Ishikawa (cell line): Measurements from ENCODE around the gene UBA1.

Source experiments
- CEBPB ChIP-seq: IDR thresholded peaks from 2 replicates; pipeline ENCODE4 v1.6.1; 2012
- CREB1 ChIP-seq: IDR thresholded peaks from 2 replicates; pipeline ENCODE4 v1.6.1; 2012; ENCODE audit warnings: low read depth
- EGR1 ChIP-seq: IDR thresholded peaks from 2 replicates; pipeline ENCODE4 v1.6.1; 2012
- EP300 ChIP-seq: IDR thresholded peaks from 2 replicates; pipeline ENCODE4 v1.6.1; 2012; ENCODE audit warnings: borderline replicate concordance
- FOXM1 ChIP-seq: IDR thresholded peaks from 2 replicates; pipeline ENCODE4 v1.6.1; 2012; ENCODE audit warnings: low read depth, borderline replicate concordance
- MAX ChIP-seq: IDR thresholded peaks from 2 replicates; pipeline ENCODE4 v1.6.1; 2012
- NFIC ChIP-seq: IDR thresholded peaks from 2 replicates; pipeline ENCODE4 v1.6.1; 2012
- RAD21 ChIP-seq: IDR thresholded peaks from 2 replicates; pipeline ENCODE4 v1.6.1; 2012; ENCODE audit warnings: low read depth
- REST ChIP-seq: IDR thresholded peaks from 2 replicates; pipeline ENCODE4 v1.6.1; 2012; ENCODE audit warnings: low read depth, mild to moderate bottlenecking
- TAF1 ChIP-seq: IDR thresholded peaks from 2 replicates; pipeline ENCODE4 v1.6.1; 2012; ENCODE audit warnings: low read depth, mild to moderate bottlenecking
- TCF12 ChIP-seq: IDR thresholded peaks from 2 replicates; pipeline ENCODE4 v1.6.1; 2012; ENCODE audit warnings: low read depth
- TEAD4 ChIP-seq: IDR thresholded peaks from 2 replicates; pipeline ENCODE4 v1.6.1; 2012
- USF1 ChIP-seq: IDR thresholded peaks from 2 replicates; pipeline ENCODE4 v1.6.1; 2012
- YY1 ChIP-seq: IDR thresholded peaks from 2 replicates; pipeline ENCODE4 v1.6.1; 2012; ENCODE audit warnings: low read depth
- ZBTB7A ChIP-seq: IDR thresholded peaks from 2 replicates; pipeline ENCODE4 v1.6.1; 2012; ENCODE audit warnings: low read depth

Gene UBA1

GRCh38 chrX:47158781-47159180 is 34.8 kb upstream of the UBA1 start:
- TF ChIP-seq RAD21 (no peak), ZBTB7A (no peak), CREB1 (no peak), YY1 (no peak), TEAD4 (no peak), FOXM1 (no peak), CEBPB (no peak), EGR1 (no peak), REST (no peak), EP300 (no peak), USF1 (no peak), MAX (no peak), NFIC (no peak), TAF1 (no peak), TCF12 (no peak)

- TF ChIP-seq USF1: no peak
- no peak for TF ChIP-seq MAX
- TF ChIP-seq RAD21: no peak
- no peak for TF ChIP-seq NFIC
- no peak for TF ChIP-seq EGR1
- TF ChIP-seq YY1: no peak
- no peak for TF ChIP-seq TCF12
- TF ChIP-seq TEAD4: no peak
- no peak for TF ChIP-seq CEBPB
- no peak for TF ChIP-seq CREB1
- no peak for TF ChIP-seq TAF1
- no peak for TF ChIP-seq EP300
- TF ChIP-seq REST: no peak
- no peak for TF ChIP-seq FOXM1
- no peak for TF ChIP-seq ZBTB7A
Measured at GRCh38 chrX:47160781-47161180, 32.8 kb upstream of the UBA1 start.

DNA sequence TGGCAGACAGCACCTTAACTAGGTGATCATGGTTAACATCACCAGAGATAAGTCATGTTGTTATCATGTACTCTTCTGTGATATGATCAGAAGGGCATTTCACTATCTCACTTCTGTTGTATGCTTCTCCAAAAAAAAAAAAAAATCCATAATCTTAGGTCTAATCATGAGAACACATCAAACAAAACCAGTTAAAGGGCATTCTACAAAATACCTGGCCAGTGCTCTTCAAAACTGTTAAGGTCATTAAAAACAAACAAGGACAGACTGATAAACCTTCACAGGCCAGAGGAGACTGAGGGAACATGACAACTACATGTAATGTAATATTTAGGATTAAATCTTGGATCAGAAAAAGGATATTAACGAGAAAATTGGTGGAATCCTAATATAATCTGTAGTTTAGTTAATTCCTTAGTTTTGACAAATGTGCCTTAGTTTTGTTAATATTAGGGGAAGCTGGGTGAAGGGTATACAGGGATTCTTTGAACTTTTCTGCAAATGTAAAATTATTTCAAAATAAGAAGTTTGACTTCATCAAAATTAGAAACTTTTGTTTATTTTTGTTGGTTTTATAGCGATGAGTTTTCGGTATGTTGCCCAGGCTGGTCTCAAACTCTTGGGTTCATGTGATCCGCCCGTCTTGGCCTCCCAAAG is 30.6 kb upstream of the UBA1 start:
- TF ChIP-seq FOXM1 (no peak), EP300 (no peak), NFIC (no peak), YY1 (no peak), TAF1 (no peak), CEBPB (no peak), ZBTB7A (no peak), MAX (no peak), USF1 (no peak)

- TF ChIP-seq USF1: no peak
- no peak for TF ChIP-seq ZBTB7A
- TF ChIP-seq CEBPB: no peak
- no peak for TF ChIP-seq RAD21
- TF ChIP-seq EP300: no peak
- TF ChIP-seq TAF1: no peak
- TF ChIP-seq FOXM1: no peak
- TF ChIP-seq YY1: no peak
- no peak for TF ChIP-seq MAX
- no peak for TF ChIP-seq EGR1
- no peak for TF ChIP-seq NFIC
- TF ChIP-seq CREB1: no peak
- no peak for TF ChIP-seq TEAD4
- TF ChIP-seq TCF12: no peak
- TF ChIP-seq REST: no peak
Measured at GRCh38 chrX:47164420-47164819, 29.2 kb upstream of the UBA1 start.
